ENCODE data around the gene LMO4. TPM values are rescaled to one million over a fixed set of nuclear protein-coding genes. Genes with fewer than 3 reads are reported as not detected.

The LMO4 gene
- total and polyA plus RNA-seq, 4 donors = 35.7 to 96.4 (median 54.7) TPM

DNA sequence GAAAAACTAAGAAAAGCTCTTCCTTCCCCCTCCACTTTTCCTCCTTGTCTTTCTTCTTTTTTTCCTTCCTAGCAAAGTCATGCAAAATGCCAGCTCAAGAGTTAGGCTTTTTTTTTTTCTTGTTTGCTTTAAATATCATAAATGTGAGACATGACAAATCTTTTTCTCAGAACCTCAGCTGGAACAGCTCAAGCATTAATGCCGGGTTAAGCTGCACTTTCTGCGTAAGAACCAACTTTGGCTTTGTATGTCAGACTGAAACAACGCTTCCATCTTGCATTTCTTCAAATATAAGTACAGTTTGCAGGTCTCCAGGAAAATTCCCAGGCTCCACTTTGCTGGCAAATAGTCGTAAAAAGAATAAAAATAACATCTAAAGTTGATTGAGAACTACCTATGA lies 20.7 kb upstream of the LMO4 start:
- Histone ChIP-seq H3K27ac (ENCODE audit: low read depth in 1 of 2, low read length in 1 of 2) (no peak overlapping the region), H3K9ac (ENCODE audit: insufficient read depth in 1 of 2, low read length in 2 of 2) (no peak overlapping the region), H3K4me3 (no peak overlapping the region), H3K27me3 (ENCODE audit: control insufficient read depth in 3 of 3, insufficient read depth in 3 of 3, low read length in 2 of 3) (no peaks in the 10 kb centered on the region), H3K36me3 (ENCODE audit: control insufficient read depth in 4 of 4, insufficient read depth in 4 of 4, low read length in 4 of 4) (no peaks in the 10 kb centered on the region), H3K9me3 (ENCODE audit: control insufficient read depth in 4 of 4, insufficient read depth in 3 of 4, low read length in 3 of 4) (no peaks in the 10 kb centered on the region), H3K4me1 (ENCODE audit: control insufficient read depth in 5 of 5, insufficient read depth in 5 of 5, low read length in 5 of 5) (peaks cover 0 to 16% (median 0%) of the 10 kb centered on the region in 5 donors)
- TF ChIP-seq, protein P1, sequence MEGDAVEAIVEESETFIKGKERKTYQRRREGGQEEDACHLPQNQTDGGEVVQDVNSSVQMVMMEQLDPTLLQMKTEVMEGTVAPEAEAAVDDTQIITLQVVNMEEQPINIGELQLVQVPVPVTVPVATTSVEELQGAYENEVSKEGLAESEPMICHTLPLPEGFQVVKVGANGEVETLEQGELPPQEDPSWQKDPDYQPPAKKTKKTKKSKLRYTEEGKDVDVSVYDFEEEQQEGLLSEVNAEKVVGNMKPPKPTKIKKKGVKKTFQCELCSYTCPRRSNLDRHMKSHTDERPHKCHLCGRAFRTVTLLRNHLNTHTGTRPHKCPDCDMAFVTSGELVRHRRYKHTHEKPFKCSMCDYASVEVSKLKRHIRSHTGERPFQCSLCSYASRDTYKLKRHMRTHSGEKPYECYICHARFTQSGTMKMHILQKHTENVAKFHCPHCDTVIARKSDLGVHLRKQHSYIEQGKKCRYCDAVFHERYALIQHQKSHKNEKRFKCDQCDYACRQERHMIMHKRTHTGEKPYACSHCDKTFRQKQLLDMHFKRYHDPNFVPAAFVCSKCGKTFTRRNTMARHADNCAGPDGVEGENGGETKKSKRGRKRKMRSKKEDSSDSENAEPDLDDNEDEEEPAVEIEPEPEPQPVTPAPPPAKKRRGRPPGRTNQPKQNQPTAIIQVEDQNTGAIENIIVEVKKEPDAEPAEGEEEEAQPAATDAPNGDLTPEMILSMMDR (IDR thresholded peaks at IDR 0.05; ENCODE audit: control extremely low read depth, extremely low read depth) = no peak
- ATAC-seq (ENCODE audit: insufficient read depth, low FRiP score) = no peak
- peak in 1 of 3 donors; percentile 25 for DNase-seq
- 82 to 90% methylated on average over 4 of the region's 4 CpGs for WGBS, 2 donors

DNA sequence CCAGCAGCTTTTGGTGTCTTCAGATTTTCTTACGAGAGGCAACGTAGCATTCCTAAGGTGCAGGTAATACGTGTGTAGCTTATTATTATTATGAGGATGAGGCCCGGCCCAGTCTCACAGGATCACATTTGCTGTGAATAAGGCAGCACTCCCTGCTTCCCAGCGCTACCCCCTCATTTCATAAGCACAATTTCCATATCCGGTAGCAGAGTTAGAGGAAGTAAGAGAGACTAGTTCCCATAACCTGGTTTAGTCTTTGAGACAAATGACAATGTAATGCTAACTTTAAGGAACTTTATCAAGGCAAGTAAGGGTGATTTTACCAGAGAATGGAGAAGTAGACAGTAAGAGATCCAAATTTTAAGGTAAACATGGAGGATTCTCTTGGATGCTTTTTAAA lies 14.6 kb upstream of the LMO4 start:
- no peaks in the 10 kb centered on the region for H3K36me3 ChIP-seq (ENCODE audit: control insufficient read depth in 4 of 4, insufficient read depth in 4 of 4, low read length in 4 of 4)
- no peak for DNase-seq
- 72 to 81% methylated on average over 6 of the region's 6 CpGs for WGBS, 2 donors
- H3K4me3 ChIP-seq = no peak overlapping the region
- no peaks in the 10 kb centered on the region for H3K9me3 ChIP-seq (ENCODE audit: control insufficient read depth in 4 of 4, insufficient read depth in 3 of 4, low read length in 3 of 4)
- H3K27me3 ChIP-seq (ENCODE audit: control insufficient read depth in 3 of 3, insufficient read depth in 3 of 3, low read length in 2 of 3) = no peaks in the 10 kb centered on the region
- no peak overlapping the region for H3K27ac ChIP-seq (ENCODE audit: low read depth in 1 of 2, low read length in 1 of 2)
- ATAC-seq (ENCODE audit: insufficient read depth, low FRiP score) = no peak
- TF ChIP-seq, protein P1 (IDR thresholded peaks at IDR 0.05; ENCODE audit: control extremely low read depth, extremely low read depth) = no peak
- H3K9ac ChIP-seq (ENCODE audit: insufficient read depth in 1 of 2, low read length in 2 of 2) = no peak overlapping the region
- H3K4me1 ChIP-seq (ENCODE audit: control insufficient read depth in 5 of 5, insufficient read depth in 5 of 5, low read length in 5 of 5) = peaks cover 0 to 1% (median 0%) of the 10 kb centered on the region in 5 donors

DNA sequence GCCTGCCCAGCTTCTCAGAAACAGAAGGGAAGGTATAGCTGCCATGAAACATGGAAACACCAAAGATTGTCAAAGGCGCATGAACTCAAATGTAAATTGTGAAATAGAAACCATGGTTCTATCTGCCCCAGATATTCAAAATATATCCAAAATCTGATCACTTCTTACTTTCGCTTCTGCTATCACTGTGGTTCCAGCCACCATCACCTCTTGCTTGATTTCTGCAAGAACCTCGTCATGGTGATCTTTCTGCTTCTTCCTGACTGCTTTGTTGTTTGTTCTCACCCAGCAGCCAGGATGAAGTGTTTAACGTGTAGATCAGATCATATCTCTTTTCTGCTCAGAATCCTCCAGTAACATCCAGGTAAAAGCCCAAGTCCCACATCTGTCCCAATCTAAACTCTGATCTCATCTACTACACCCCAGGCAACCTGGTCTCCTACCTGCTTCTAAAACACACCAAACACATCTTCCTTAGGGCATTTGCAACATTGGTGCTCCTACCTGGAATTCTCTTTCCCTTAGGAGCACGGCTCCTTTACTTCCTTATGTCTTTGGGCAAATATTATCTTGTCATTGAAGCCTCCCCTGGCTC lies 10.5 kb upstream of the LMO4 start:
- Histone ChIP-seq H3K27ac (ENCODE audit: low read depth in 1 of 2, low read length in 1 of 2) (no peak overlapping the region), H3K4me3 (no peak overlapping the region)
- TF ChIP-seq, protein P1 (IDR thresholded peaks at IDR 0.05; ENCODE audit: control extremely low read depth, extremely low read depth) = no peak

DNA sequence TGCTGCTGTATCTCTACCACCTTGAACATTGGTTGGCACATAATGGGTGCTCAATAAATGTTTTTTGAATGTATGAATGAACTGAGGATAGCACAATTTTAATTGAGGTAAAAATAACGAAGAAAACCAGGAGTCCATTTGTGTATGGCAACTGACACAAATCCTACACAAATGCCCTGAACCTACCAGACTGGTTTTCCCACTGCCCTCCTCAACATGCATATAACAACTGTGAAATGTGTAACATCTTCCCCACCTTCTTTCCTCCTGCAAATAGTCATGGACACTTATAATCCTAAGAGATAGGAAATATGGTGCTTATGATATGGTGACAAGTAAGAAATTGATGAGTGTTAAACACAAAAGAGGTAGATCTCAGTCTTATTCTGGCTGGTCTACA lies 9.9 kb upstream of the LMO4 start:
- no peaks in the 10 kb centered on the region for H3K27me3 ChIP-seq (ENCODE audit: control insufficient read depth in 3 of 3, insufficient read depth in 3 of 3, low read length in 2 of 3)
- peaks cover 0 to 5% (median 0%) of the 10 kb centered on the region in 5 donors for H3K4me1 ChIP-seq (ENCODE audit: control insufficient read depth in 5 of 5, insufficient read depth in 5 of 5, low read length in 5 of 5)
- DNase-seq (no peak), ATAC-seq (ENCODE audit: insufficient read depth, low FRiP score) (no peak)
- H3K9me3 ChIP-seq (ENCODE audit: control insufficient read depth in 4 of 4, insufficient read depth in 3 of 4, low read length in 3 of 4) = no peaks in the 10 kb centered on the region
- TF ChIP-seq, protein P1 (IDR thresholded peaks at IDR 0.05; ENCODE audit: control extremely low read depth, extremely low read depth) = no peak
- H3K27ac ChIP-seq (ENCODE audit: low read depth in 1 of 2, low read length in 1 of 2) = no peak overlapping the region
- no peak overlapping the region for H3K9ac ChIP-seq (ENCODE audit: insufficient read depth in 1 of 2, low read length in 2 of 2)
- H3K36me3 ChIP-seq (ENCODE audit: control insufficient read depth in 4 of 4, insufficient read depth in 4 of 4, low read length in 4 of 4) = no peaks in the 10 kb centered on the region
- H3K4me3 ChIP-seq = no peak overlapping the region
- 80 to 97% methylated on average over 1 of the region's 1 CpG for WGBS, 2 donors

More for the DNA sequence above, 10.5 kb upstream of the LMO4 start:
- Histone ChIP-seq H3K27me3 (ENCODE audit: control insufficient read depth in 3 of 3, insufficient read depth in 3 of 3, low read length in 2 of 3) (no peaks in the 10 kb centered on the region), H3K36me3 (ENCODE audit: control insufficient read depth in 4 of 4, insufficient read depth in 4 of 4, low read length in 4 of 4) (no peaks in the 10 kb centered on the region), H3K9ac (ENCODE audit: insufficient read depth in 1 of 2, low read length in 2 of 2) (no peak overlapping the region), H3K4me1 (ENCODE audit: control insufficient read depth in 5 of 5, insufficient read depth in 5 of 5, low read length in 5 of 5) (peaks cover 0 to 5% (median 0%) of the 10 kb centered on the region in 5 donors), H3K9me3 (ENCODE audit: control insufficient read depth in 4 of 4, insufficient read depth in 3 of 4, low read length in 3 of 4) (no peaks in the 10 kb centered on the region)
- no peak for DNase-seq
- no peak for ATAC-seq (ENCODE audit: insufficient read depth, low FRiP score)
- WGBS, 2 donors = 68 to 80% methylated on average over 5 of the region's 5 CpGs
